ENCODE data around the gene WSB2. TPM values are rescaled to one million over a fixed set of nuclear protein-coding genes. Genes with fewer than 3 reads are reported as not detected.

Gene WSB2
- polyA plus RNA-seq (83.2 to 145 TPM (median 84.0 TPM) in 3 replicates), polyA minus RNA-seq (232 to 330 TPM (median 279 TPM) in 3 replicates)
- polyA plus RNA-seq (2011; ENCODE audit: low read depth), result 41.1 TPM
- polyA plus RNA-seq (2011; cell fraction: cytosol; rRNA removed), result 126 and 127 TPM in 2 replicates
- 43.2 and 44.1 TPM in 2 replicates for polyA plus RNA-seq (2011; cell fraction: nucleus; rRNA removed)
- 46.5 and 80.6 TPM in 2 replicates for polyA plus RNA-seq (2012; ENCODE audit: low replicate concordance)
- 205 TPM for polyA minus RNA-seq (2011; cell fraction: cytosol; rRNA and poly(A)+ RNA removed)
- polyA minus RNA-seq (2011; cell fraction: nucleus; rRNA and poly(A)+ RNA removed), result 26.1 and 63.4 TPM in 2 replicates

GRCh38 chr12:118061011-118061872, at the start of gene WSB2:
Gene WSB2 (minus strand): TSS chr12:118061179. CDS start chr12:118061048, 131 bp downstream.
- TF ChIP-seq EZH2 (IDR thresholded peaks at IDR 0.05; ENCODE audit: low read length), result no peak
- no peak for TF ChIP-seq CTCF (optimal IDR thresholded peaks at IDR 0.05 in 1 of 3, IDR thresholded peaks at IDR 0.05 in 1 of 3, conservative IDR thresholded peaks at IDR 0.05 in 1 of 3; ENCODE audit: extremely low read depth in 1 of 3, insufficient read depth in 2 of 3, low read length in 3 of 3)
- peaks cover 34% of the 10 kb centered on the region for H3K79me2 ChIP-seq (ENCODE audit: control insufficient read depth, insufficient read depth, low read length)
- dilution Hi-C loops (cut with MboI; ENCODE audit: extremely low pct_ligation_motif_present, low sequenced_read_pairs), result no loop called here
- peak within 1 kb of the TSS; percentile 99 for H3K4me2 ChIP-seq (ENCODE audit: control insufficient read depth, extremely low read depth, insufficient read depth, low read depth, low read length)
- H3K27ac ChIP-seq (ENCODE audit: control insufficient read depth, insufficient read depth, low read length), result peak within 1 kb of the TSS; percentile 84
- H3K36me3 ChIP-seq (ENCODE audit: control insufficient read depth in 2 of 2, extremely low read depth in 1 of 2, insufficient read depth in 2 of 2, low read length in 2 of 2), result peaks cover 0 to 1% of the 10 kb centered on the region in 2 experiments
- peak within 1 kb of the TSS; percentile 91 for H3K9ac ChIP-seq (ENCODE audit: control insufficient read depth, extremely low read depth, insufficient read depth, low read length)
- peak within 1 kb of the TSS; percentile 73 to 90 (median 88) for H3K4me3 ChIP-seq (ENCODE audit: control insufficient read depth in 2 of 3, extremely low read depth in 1 of 3, insufficient read depth in 2 of 3, low read depth in 1 of 3, low read length in 3 of 3)
- no peak for DNase-seq (ENCODE audit: low read depth, low spot score)
- no peaks in the 10 kb centered on the region for H3K27me3 ChIP-seq (ENCODE audit: control insufficient read depth, extremely low read depth, insufficient read depth, low read length)
- H4K20me1 ChIP-seq (ENCODE audit: control insufficient read depth, extremely low read depth, insufficient read depth, low read length), result no peaks in the 10 kb centered on the region
- peak within 1 kb of the TSS; percentile 84 for H2AFZ ChIP-seq (ENCODE audit: control insufficient read depth, low read length)
- H3K9me1 ChIP-seq (ENCODE audit: control insufficient read depth, extremely low read depth, insufficient read depth, low read length), result no peaks in the 10 kb centered on the region
- peaks cover 19% of the 10 kb centered on the region for H3K4me1 ChIP-seq (ENCODE audit: control insufficient read depth, extremely low read depth, insufficient read depth, low read length)
- no peak for FAIRE-seq
- no peaks in the 10 kb centered on the region for H3K9me3 ChIP-seq (ENCODE audit: control insufficient read depth, low read depth, low read length)

GRCh38 chr12:118109088-118109487, 48.1 kb upstream of the WSB2 start:
- H4K20me1 ChIP-seq (ENCODE audit: control insufficient read depth, extremely low read depth, insufficient read depth, low read length), result no peaks in the 10 kb centered on the region
- FAIRE-seq, result no peak

More at GRCh38 chr12:118109088-118109487, 48.1 kb upstream of the WSB2 start:
- no peak for DNase-seq (ENCODE audit: low read depth, low spot score)
- Histone ChIP-seq H3K79me2 (ENCODE audit: control insufficient read depth, insufficient read depth, low read length) (no peaks in the 10 kb centered on the region), H3K9me1 (ENCODE audit: control insufficient read depth, extremely low read depth, insufficient read depth, low read length) (no peaks in the 10 kb centered on the region), H3K4me3 (ENCODE audit: control insufficient read depth in 2 of 3, extremely low read depth in 1 of 3, insufficient read depth in 2 of 3, low read depth in 1 of 3, low read length in 3 of 3) (no peak overlapping the region), H3K27ac (ENCODE audit: control insufficient read depth, insufficient read depth, low read length) (no peak overlapping the region), H3K9me3 (ENCODE audit: control insufficient read depth, low read depth, low read length) (no peaks in the 10 kb centered on the region), H2AFZ (ENCODE audit: control insufficient read depth, low read length) (no peak overlapping the region), H3K4me2 (ENCODE audit: control insufficient read depth, extremely low read depth, insufficient read depth, low read depth, low read length) (no peak overlapping the region), H3K9ac (ENCODE audit: control insufficient read depth, extremely low read depth, insufficient read depth, low read length) (no peak overlapping the region), H3K27me3 (ENCODE audit: control insufficient read depth, extremely low read depth, insufficient read depth, low read length) (no peaks in the 10 kb centered on the region), H3K36me3 (ENCODE audit: control insufficient read depth in 2 of 2, extremely low read depth in 1 of 2, insufficient read depth in 2 of 2, low read length in 2 of 2) (no peaks in the 10 kb centered on the region), H3K4me1 (ENCODE audit: control insufficient read depth, extremely low read depth, insufficient read depth, low read length) (peaks cover 4% of the 10 kb centered on the region)
- dilution Hi-C loops (cut with MboI; ENCODE audit: extremely low pct_ligation_motif_present, low sequenced_read_pairs), result no loop called here
- TF ChIP-seq EZH2 (IDR thresholded peaks at IDR 0.05; ENCODE audit: low read length) (no peak), CTCF (optimal IDR thresholded peaks at IDR 0.05 in 1 of 3, IDR thresholded peaks at IDR 0.05 in 1 of 3, conservative IDR thresholded peaks at IDR 0.05 in 1 of 3; ENCODE audit: extremely low read depth in 1 of 3, insufficient read depth in 2 of 3, low read length in 3 of 3) (no peak)
